Trophoblast cell (in vitro differentiated cells and primary cell): ENCODE measurements around the gene CACNA2D1.
"Not testable (repeated sequence)": the region's sequence is repeated elsewhere in the genome, so short reads cannot be mapped to it uniquely, and the experiment has no call there.

Source experiments
- DNase-seq, 2 donors: peaks; one replicate each; pipeline ENCODE4 v3.0.0-alpha.2; 2016
- H2AFZ ChIP-seq: 2 replicates; pipeline ENCODE4 v1.6.1; 2013; ENCODE audit warnings: low read length, moderate library complexity, mild to moderate bottlenecking; ENCODE audit not compliant: insufficient read depth, poor library complexity
- H2AK5ac ChIP-seq: 2 replicates; pipeline ENCODE4 v1.6.1; 2013; ENCODE audit warnings: mild to moderate bottlenecking, low read length
- H2BK120ac ChIP-seq: 2 replicates; pipeline ENCODE4 v1.6.1; 2013; ENCODE audit warnings: low read length, mild to moderate bottlenecking, moderate library complexity; ENCODE audit not compliant: insufficient read depth, poor library complexity
- H2BK12ac ChIP-seq: 2 replicates; pipeline ENCODE4 v1.6.1; 2013; ENCODE audit warnings: mild to moderate bottlenecking, low read length, moderate library complexity
- H2BK5ac ChIP-seq: 2 replicates; pipeline ENCODE4 v1.6.1; 2013; ENCODE audit warnings: low read length, low read depth, moderate library complexity, mild to moderate bottlenecking; ENCODE audit not compliant: poor library complexity
- H3K14ac ChIP-seq: 2 replicates; pipeline ENCODE4 v1.6.1; 2013; ENCODE audit warnings: mild to moderate bottlenecking, low read length
- H3K18ac ChIP-seq: 2 replicates; pipeline ENCODE4 v1.6.1; 2013; ENCODE audit warnings: mild to moderate bottlenecking, low read length
- H3K23ac ChIP-seq: 2 replicates; pipeline ENCODE4 v1.6.1; 2013; ENCODE audit warnings: low read length
- H3K27ac ChIP-seq: 2 replicates; pipeline ENCODE4 v1.5.1; 2013; ENCODE audit warnings: low read depth, mild to moderate bottlenecking, inconsistent platforms, low read length, moderate library complexity
- H3K27me3 ChIP-seq: 2 replicates; pipeline ENCODE4 v1.6.1; 2013; ENCODE audit warnings: inconsistent platforms, mild to moderate bottlenecking, low read length, moderate library complexity; ENCODE audit not compliant: insufficient read depth
- H3K36me3 ChIP-seq, 2 experiments: 1 replicate in 1 of 2; 2 replicates in 1 of 2; pipeline ENCODE4 v1.6.1; 2013; ENCODE audit warnings: low read length in 2 of 2, mild to moderate bottlenecking in 2 of 2, moderate library complexity in 1 of 2; ENCODE audit not compliant: insufficient read depth in 2 of 2, control insufficient read depth in 1 of 2
- H3K4ac ChIP-seq: 2 replicates; pipeline ENCODE4 v1.6.1; 2013; ENCODE audit warnings: low read depth, mild to moderate bottlenecking, low read length, moderate library complexity
- H3K4me1 ChIP-seq, 2 experiments: 1 replicate in 1 of 2; 2 replicates in 1 of 2; pipeline ENCODE4 v1.6.1; 2013; ENCODE audit warnings: low read length in 2 of 2, mild to moderate bottlenecking in 2 of 2, moderate library complexity in 1 of 2; ENCODE audit not compliant: insufficient read depth in 2 of 2, control insufficient read depth in 1 of 2
- H3K4me2 ChIP-seq: 2 replicates; pipeline ENCODE4 v1.6.1; 2013; ENCODE audit warnings: inconsistent platforms, mild to moderate bottlenecking, low read length, moderate library complexity
- H3K4me3 ChIP-seq: 2 replicates; pipeline ENCODE4 v1.5.1; 2013; ENCODE audit warnings: mild to moderate bottlenecking, low read depth, low read length, inconsistent platforms
- H3K79me1 ChIP-seq: one replicate; pipeline ENCODE4 v1.6.1; 2013; ENCODE audit warnings: low read length
- H3K79me2 ChIP-seq: 2 replicates; pipeline ENCODE4 v1.6.1; 2013; ENCODE audit warnings: low read length, mild to moderate bottlenecking; ENCODE audit not compliant: control insufficient read depth, insufficient read depth, poor library complexity
- H3K9ac ChIP-seq: 2 replicates; pipeline ENCODE4 v1.6.1; 2013; ENCODE audit warnings: mild to moderate bottlenecking, low read length
- H3K9me3 ChIP-seq: 2 replicates; pipeline ENCODE4 v1.6.1; 2013; ENCODE audit warnings: low read depth, mild to moderate bottlenecking, control low read depth, inconsistent platforms, low read length; ENCODE audit not compliant: insufficient read depth
- H4K12ac ChIP-seq: 2 replicates; pipeline ENCODE4 v1.6.1; 2013; ENCODE audit warnings: low read depth, mild to moderate bottlenecking, low read length, moderate library complexity
- H4K8ac ChIP-seq: 2 replicates; pipeline ENCODE4 v1.6.1; 2013; ENCODE audit warnings: low read depth, mild to moderate bottlenecking, low read length, moderate library complexity
- H4K91ac ChIP-seq: one replicate; pipeline ENCODE4 v1.6.1; 2013; ENCODE audit warnings: low read depth, mild to moderate bottlenecking, low read length, moderate library complexity
- WGBS: extraction: QIAGEN DNeasy Blood & Tissue Kit; methylation state at CpG from one replicate; pipeline ENCODE4 v1.1.7; 2013; ENCODE audit warnings: missing lambda C conversion rate; ENCODE audit not compliant: insufficient read length, insufficient coverage; ENCODE audit errors: extremely low coverage; 5-methylcytosine and 5-hydroxymethylcytosine counted together

CACNA2D1 gene

GRCh38 chr7:82434275-82435022 lies 9.1 kb downstream of the CACNA2D1 start:
- Histone ChIP-seq H3K4me3 (no peak overlapping the region), H3K23ac (no peak overlapping the region), H3K18ac (no peak overlapping the region), H3K4me2 (no peak overlapping the region), H3K79me2 (no peaks in the 10 kb centered on the region), H4K8ac (no peak overlapping the region), H3K9ac (no peak overlapping the region), H3K4ac (no peak overlapping the region), H2BK5ac (no peak overlapping the region), H2AFZ (no peak overlapping the region), H3K36me3 (no peaks in the 10 kb centered on the region), H4K91ac (no peak overlapping the region), H3K27ac (no peak overlapping the region), H4K12ac (no peak overlapping the region), H3K27me3 (no peaks in the 10 kb centered on the region), H3K79me1 (no peaks in the 10 kb centered on the region), H2AK5ac (no peak overlapping the region), H2BK120ac (no peak overlapping the region), H3K14ac (no peak overlapping the region), H3K4me1 (no peaks in the 10 kb centered on the region), H3K9me3 (no peaks in the 10 kb centered on the region), H2BK12ac (no peak overlapping the region)
- DNase-seq = no peak
- no CpG with 5 or more reads among the region's 4 CpGs for WGBS

- Histone ChIP-seq H2BK120ac (no peak overlapping the region), H4K91ac (no peak overlapping the region), H4K8ac (no peak overlapping the region), H3K27me3 (no peaks in the 10 kb centered on the region), H3K4me1 (no peaks in the 10 kb centered on the region), H3K23ac (no peak overlapping the region), H2BK12ac (no peak overlapping the region), H3K18ac (no peak overlapping the region), H3K4me3 (no peak overlapping the region), H4K12ac (no peak overlapping the region), H2AK5ac (no peak overlapping the region), H2BK5ac (no peak overlapping the region), H3K4me2 (no peak overlapping the region), H3K79me1 (no peaks in the 10 kb centered on the region), H3K4ac (no peak overlapping the region), H3K27ac (no peak overlapping the region), H3K79me2 (no peaks in the 10 kb centered on the region), H3K14ac (no peak overlapping the region), H2AFZ (no peak overlapping the region), H3K36me3 (no peaks in the 10 kb centered on the region), H3K9ac (no peak overlapping the region), H3K9me3 (no peaks in the 10 kb centered on the region)
- no CpG with 5 or more reads among the region's 1 CpG for WGBS
- DNase-seq = no peak
These were observed 10.1 kb downstream of the CACNA2D1 start for GRCh38 chr7:82433507-82433906.

GRCh38 chr7:82432743-82433142 lies 10.8 kb downstream of the CACNA2D1 start:
- H3K36me3 ChIP-seq, H2AK5ac ChIP-seq, H3K9ac ChIP-seq, H4K91ac ChIP-seq, H3K18ac ChIP-seq, H3K9me3 ChIP-seq, H3K4ac ChIP-seq, H3K23ac ChIP-seq, H2BK5ac ChIP-seq, H3K4me3 ChIP-seq, H3K27ac ChIP-seq, H2BK12ac ChIP-seq, H4K8ac ChIP-seq, H3K79me2 ChIP-seq, H3K4me2 ChIP-seq, H3K4me1 ChIP-seq, H3K14ac ChIP-seq, DNase-seq, H2AFZ ChIP-seq, H4K12ac ChIP-seq, H3K27me3 ChIP-seq, H2BK120ac ChIP-seq, H3K79me1 ChIP-seq: not testable (repeated sequence)
- WGBS = no CpG with 5 or more reads among the region's 9 CpGs

- Histone ChIP-seq H4K8ac (no peak overlapping the region), H3K36me3 (no peaks in the 10 kb centered on the region), H3K9ac (no peak overlapping the region), H3K4me3 (no peak overlapping the region), H3K4me1 (no peaks in the 10 kb centered on the region), H3K79me1 (no peaks in the 10 kb centered on the region), H3K27me3 (no peaks in the 10 kb centered on the region), H2BK12ac (no peak overlapping the region), H4K91ac (no peak overlapping the region), H2AK5ac (no peak overlapping the region), H3K79me2 (no peaks in the 10 kb centered on the region), H3K23ac (no peak overlapping the region), H3K14ac (no peak overlapping the region), H3K4ac (no peak overlapping the region), H2AFZ (no peak overlapping the region), H3K4me2 (no peak overlapping the region), H4K12ac (no peak overlapping the region), H3K9me3 (no peaks in the 10 kb centered on the region), H3K18ac (no peak overlapping the region), H2BK5ac (no peak overlapping the region), H3K27ac (no peak overlapping the region), H2BK120ac (no peak overlapping the region)
- no CpG with 5 or more reads among the region's 9 CpGs for WGBS
- no peak for DNase-seq
These were observed 12.8 kb downstream of the CACNA2D1 start for GRCh38 chr7:82430500-82431465.
